ENCODE results near the gene TMEM187.

TMEM187 gene

DNA sequence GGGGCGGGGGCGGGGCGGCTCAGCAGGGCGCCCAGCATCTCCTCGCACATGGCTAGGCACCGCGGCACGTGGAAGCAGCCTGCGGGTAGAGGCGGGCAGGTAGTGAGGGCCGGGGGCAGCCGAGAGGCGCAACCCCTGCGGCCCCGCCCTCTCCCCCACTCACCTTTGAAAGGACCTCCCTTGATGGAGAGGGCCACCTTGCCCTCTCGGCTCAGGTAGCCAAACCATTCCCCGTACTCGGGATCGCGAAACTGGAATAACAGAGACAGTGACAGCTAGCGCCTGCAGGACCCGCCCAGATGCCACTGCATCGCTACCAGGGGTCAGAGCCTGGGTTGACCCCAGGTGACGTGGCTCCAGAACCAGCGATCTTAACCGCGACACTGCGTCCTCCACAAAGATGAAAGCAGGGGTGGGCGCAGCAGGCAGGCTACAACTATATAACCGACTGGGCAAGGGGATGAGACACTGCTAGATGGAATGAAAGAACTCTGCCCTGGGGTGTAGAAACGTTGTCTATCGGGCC lies 37.2 kb upstream of the TMEM187 start:
- no peak for FAIRE-seq

DNA sequence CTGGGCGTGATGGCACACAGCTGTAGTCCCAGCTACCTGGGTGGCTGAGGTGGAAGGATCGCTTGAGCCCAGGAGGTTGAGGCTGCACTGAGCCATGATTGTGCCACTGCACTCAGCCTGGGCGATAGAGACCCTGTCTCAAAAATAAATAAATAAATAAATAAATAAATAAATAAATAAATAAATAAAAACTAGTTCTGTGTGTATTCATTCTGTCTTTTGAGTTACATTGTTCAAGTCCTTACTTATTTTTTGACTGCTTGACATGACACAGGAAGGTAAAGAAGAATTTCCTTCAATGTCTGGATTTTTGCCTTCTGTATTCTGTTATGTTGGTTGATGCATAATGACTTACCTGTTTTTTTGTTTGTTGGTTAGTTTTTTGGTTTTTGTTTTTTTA lies 35.5 kb upstream of the TMEM187 start:
- no peak for FAIRE-seq

DNA sequence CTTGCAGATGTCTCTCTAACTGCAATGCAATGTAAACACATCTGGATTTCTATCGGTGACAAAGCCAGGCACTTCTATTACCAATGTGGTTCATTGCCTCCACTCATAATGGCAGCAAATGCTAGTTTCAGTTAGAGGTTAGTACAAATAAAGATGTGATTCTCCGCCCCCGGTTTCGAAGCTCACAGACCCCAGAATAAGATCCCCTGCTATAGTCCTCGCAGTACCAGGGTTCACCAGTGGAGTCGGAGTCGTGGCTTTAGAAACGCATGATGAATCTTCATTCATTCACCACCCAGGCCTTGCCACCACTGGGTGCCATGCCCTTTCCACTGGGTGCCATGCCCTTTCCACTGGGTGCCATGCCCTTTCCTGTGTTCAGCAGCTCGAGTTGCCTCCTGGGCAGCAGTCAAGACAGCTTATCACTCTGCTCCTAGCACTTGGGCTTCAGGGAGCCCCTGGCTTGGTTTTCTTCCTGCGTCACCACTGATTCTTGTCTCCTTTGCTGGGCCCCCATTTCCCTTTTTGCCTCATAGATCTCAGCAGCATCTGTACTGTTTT lies 34.2 kb upstream of the TMEM187 start:
- FAIRE-seq, result no peak

DNA sequence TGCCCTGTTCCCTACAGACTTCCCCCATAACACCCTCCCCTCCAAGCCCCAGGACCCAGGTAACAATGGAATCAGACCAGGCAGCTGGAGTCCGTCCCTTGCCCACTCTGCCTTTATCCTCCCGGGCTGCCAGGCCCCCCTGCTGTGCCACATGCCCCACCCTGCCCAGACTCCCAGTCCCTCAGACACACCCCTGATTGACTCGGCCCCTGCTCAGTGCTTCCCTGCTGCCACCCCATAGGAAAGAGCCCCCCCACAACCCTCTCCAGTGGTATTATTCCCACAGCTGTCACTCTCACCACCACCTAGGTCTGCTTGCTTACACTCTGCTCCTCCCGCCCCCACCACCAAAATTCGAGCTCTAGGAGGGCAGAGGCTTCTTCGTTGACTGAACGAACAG lies 33.0 kb upstream of the TMEM187 start:
- FAIRE-seq, result no peak

DNA sequence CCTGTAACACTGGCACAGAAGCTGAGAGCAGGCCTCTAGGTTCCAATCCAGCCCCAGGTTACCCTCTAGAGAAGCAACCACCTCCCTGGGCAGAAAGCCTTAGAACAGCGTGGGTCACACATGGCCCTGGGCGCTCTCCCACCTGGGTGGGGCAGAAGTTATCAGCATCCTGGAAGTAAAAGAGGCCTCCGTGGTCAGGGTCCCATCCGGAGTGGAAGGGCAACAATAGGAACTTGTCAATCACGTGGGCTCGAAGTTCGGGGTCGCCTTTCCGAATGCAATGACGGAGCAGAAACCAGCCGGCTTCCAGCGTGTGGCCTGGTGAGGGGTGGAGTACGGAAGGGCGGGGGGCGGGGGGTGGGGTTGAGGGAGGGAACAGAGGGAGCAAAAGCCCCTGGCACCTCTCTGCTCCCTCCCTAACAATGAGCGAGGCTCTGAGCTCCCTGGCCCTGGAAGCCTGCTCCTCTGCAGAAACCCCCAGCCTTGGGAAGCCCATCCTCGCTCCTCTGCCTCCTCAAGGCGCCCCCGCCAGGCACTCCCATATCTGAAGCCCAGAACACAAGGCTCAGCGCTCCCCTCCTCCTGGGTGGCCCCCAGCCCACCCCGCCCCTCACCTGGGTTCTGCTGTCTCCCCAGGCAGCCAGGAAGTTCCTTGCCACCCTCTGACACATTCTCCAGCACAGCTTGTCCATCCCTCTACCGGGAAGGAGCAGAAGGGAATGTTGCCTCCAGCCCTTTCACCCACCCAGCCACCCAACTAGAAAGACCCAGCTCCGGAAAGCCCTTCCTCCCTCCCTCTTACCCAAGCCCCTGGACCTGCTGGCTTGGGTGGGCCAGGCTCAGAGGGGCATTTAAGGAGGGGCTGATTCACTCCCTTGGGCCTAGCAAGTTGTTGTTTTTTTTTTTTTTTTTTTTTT lies 31.0 kb upstream of the TMEM187 start:
- no peak for FAIRE-seq

DNA sequence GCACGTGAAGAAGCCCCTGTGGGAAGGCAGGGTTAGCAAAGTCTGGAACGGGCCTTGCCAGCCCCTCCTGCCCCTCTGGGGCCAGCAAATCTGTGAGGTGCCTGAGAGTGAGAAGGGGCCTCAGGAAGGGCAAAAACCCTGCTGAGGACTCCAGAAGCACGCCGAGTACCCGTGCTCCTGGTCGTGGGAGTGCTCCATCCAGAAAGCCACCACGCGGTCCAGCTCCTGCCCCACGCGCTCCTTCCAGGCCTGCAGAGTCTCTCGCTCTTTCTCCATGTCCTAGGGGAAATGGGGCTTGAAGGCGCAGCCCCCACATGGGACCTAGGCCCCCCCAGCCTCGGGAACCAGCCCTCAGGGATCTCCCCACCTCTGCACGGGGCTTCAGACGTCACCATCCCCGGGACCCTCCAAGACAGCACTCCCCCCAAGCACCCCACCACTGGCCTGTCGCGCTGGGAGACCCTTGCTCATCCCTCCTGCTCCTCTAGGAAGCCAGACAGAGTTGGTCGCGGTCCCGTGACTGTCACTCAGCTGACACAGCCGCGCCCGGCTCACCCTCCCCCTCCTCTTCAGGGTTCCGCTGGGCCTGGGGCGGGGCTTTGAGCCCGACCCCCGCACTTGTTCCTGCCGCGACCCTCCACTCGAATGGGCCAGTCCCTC lies 28.3 kb upstream of the TMEM187 start, which contains the start of gene RENBP:
Gene RENBP (minus strand): TSS at position 504 of the 660 bp plus-strand sequence. CDS start 33 bp downstream, at position 471.
- FAIRE-seq, result no peak

DNA sequence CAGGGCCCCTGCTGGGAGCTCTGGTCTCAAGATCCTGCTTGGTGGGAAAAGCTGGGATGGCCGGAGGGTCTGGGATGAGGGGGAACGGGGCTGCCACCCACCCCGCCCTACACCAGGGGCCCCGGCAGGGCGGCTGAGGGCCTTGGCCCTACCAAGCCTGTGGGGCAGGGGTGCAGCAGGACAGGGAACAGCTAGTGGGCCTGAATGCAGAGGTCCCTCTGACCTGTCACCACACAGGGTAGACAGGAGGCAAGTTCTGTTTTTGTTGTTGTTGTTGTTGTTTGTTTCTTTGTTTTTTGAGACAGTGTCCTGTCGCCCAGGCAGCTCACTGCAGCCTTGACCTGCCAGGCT lies 27.8 kb upstream of the TMEM187 start:
- FAIRE-seq, result no peak

DNA sequence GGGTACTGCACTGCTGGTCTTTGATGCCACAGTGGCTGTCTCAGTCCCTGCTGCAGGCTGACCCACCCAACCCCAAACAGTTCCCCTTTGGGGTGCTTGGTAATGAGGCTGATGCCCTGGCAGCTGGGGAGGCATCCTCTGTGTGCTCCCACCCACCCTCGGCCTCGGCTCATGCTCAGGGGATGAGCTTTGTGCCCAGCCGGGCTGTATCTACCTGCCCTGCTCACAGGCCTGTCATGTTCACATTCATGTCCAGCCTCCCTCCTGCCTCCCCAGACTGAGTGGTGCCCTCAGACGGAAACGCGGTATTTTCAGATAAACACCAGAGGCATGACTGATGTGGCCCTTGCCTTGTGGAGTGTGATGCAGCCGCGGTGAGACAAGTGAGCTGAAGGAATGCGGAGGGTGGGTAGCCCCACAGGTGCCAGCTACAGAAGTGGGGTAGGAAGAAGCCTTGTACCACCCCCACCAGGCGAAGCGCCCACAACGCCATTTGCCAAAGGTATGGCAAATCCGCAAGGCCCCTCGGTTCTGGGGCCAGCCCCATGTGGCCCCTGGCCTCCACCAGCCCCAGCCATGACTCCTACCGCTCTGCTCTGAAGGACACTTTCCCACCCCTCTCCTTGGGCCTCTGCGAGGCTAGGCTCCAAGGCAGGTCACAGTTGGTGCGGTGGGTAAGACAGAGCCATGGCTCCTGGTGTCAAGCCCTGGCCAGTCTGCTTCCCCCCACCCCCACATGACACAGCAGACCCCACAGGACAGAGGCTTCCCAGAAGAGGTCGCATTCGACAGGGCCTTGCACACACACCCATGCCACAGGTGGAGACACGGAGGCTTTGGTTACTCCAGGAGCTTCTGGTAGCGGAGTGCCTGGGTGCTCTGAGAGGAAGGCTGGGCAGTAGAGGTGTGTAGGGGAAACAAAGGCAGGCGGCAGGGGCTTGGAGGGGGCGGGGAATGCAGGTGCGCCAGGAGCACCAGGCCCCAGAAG lies 26.3 kb upstream of the TMEM187 start:
- FAIRE-seq, result no peak

DNA sequence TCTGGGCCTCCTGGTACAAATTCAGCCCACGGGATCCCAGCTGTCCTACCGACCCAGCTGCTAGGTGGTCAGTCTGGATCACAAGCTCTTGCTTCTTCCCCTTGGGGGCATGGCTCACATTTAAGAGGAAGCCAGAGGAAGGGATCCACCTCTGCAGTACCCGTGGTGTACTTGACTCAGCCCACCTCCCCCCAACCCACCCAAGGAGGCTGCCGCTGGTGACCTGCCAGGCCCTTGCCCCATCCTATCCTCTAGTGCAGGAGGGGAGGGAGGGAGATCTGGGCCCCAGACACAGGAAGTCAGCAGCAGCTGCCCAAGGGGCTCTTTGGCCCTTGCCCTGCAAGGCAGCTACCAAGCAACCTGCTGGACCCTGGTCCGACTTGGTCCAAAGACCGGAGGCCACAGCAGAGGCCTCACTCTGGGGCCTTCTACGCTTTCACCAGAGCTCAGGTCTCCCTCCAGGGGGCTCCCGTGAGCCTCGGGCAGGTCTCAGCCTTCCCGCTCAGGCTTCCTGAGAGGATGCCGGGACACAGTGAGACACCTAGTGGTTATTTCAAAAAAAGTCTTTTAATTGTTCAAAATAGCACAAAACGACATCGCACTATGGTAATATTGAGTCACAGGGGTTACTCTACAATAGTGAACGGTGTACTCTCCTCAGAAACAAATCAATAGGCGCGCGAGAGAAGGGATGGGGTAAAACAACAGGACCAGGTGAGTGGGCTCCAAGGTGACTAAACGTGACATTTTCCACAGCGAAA lies 25.4 kb upstream of the TMEM187 start:
- FAIRE-seq, result peak; percentile 46

DNA sequence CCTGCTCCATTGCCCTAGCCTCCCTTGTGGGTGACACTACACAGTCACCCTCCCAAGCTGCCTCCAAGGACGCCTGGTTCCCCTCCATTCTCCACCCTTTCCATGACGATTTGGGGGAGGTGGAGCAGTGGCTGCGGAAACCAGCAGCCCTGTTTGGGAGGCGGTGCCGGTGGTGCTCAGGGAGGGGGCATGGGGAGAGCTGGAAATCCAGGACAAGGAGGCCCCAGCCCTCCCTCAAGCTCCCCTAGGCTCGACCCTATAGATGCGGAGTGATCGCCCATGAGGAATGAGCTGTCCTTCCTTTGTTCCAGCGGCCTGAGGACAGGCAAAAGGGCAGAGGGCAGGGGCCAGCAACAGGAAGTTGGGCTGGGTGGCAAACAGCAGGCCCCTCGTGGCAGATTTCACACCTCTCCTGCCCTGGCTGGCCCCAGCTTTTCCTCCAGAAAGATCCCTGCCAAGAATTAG lies 24.5 kb upstream of the TMEM187 start:
- no peak for FAIRE-seq

DNA sequence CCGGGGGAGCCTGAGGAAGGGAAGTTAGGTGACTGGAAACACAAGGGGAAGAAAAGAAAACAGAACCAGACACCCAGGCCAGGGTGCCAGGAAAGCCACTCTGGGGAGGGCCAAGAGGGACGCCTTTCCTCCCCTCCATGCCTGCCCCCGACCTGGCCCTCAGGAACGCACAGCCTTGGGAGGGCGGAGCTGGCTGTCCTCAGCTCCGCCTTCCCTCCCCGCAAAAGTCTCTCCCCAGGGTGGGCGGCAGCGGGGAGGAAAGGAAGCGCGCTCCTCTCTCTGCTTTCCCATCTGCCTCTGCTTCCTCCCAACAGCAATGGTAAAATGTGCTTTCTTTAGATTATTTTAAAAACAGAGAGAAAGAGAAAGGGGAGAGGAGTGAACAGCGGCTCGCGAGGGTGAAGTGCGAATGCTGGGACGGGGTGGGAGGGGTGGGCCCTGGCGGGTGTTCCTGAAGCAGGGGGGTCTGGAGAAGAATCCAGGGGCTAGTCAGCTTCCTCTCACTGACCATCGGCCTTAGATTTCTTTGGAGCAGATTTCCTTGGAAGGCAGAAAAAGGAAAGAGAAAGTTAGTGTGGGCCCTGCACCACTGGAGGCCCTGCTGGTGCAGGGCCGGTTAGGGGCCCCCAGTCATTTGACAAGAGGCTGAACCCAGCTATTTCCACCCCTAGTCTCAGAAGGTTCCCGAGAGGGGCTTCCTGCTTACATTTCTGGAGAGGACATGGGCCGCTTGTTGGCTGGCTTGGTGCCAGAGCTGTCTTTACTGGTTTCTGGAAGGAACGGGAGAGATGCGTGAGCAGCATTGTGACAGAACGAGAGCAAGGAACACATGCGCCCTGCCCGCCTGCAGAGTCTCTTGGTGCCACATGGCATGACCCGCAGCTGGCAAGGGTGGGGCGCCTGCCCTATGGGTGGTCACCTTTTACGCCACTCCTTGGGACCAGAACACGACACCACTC lies 23.4 kb upstream of the TMEM187 start:
- FAIRE-seq, result no peak

DNA sequence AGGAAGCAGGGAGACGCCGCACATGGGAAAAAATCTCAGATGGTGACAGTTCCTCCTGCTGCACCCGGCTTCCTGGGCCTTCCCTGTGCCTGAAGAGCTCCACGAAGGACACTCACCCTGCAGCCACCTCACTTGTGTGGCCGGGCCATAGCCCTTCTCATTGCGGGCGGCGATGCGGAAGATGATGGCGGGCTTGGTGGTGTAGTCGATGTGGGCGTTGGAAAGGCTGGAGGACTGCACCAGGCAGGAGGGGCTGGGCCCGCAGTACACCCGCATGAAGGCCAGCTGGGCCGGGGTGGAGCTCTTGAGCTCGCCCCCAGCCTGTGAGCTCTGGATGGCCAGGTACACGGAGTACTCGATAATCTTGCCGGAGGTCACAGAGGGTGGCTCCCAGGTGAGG lies 22.4 kb upstream of the TMEM187 start:
- FAIRE-seq, result no peak

DNA sequence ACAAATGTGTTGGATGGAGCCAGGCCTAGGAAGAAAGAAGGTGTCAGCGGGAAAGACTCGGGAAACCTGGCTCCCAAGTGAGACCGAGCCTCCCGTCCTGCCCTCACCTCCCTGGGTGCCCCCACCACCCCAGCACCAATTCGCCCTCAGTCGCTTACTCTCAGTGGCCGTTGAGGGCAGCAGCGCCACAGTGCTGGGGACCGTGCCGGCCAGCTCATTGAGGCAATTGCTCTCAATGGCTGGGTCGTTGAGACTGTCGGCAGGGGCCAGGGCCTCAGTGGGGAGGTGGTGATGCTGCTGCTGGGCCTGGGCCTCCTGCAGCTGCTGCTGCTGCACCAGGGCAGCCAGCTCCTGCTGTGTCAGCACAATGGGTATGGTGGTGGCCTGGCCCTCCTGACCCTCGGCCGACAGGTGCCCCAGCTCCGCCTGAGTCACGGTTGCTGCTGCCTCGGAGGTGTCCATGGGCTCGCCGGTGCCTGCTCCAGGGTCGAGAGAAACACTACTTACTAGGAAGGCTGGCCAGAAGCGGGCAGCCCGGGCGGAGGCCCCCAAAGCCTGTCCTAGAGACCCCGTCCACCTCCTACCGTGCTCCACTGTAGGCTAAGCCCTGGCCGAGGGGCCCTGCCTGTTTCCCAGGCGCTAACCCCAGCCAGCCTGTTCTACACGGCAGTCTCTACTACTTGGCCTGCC lies 20.7 kb upstream of the TMEM187 start:
- no peak for FAIRE-seq

DNA sequence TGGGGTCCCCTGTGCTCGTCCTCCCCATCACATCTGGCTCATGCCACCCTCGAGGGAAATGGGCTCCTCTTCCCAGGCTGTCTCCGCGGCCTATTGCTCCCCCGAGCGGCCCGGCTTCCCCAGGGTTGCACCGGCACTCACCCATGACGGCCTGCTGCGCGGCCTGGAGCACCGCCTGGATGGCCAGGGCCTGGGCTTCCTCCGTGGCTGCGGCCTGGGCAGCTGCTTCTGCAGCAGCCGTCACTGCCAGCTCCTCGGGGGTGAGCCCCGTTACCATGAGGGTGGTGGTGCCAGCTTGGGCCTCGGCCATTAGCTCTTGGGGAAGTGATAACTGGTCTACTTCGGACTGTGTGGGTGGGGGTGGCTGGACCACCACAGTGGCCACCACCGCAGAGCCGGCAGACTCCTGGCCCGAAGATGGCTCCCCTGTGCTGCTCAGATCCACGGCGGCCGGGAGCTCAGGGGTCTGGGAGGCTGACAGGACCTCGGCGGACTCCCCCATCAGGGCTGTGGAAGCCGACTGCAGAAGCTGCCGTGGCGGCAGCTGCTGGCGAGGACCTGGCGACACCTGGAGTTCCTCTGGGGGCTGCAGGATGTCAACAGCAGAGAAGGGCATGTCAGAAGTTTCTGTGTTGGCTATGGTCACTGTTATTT lies 20.1 kb upstream of the TMEM187 start:
- FAIRE-seq, result no peak

DNA sequence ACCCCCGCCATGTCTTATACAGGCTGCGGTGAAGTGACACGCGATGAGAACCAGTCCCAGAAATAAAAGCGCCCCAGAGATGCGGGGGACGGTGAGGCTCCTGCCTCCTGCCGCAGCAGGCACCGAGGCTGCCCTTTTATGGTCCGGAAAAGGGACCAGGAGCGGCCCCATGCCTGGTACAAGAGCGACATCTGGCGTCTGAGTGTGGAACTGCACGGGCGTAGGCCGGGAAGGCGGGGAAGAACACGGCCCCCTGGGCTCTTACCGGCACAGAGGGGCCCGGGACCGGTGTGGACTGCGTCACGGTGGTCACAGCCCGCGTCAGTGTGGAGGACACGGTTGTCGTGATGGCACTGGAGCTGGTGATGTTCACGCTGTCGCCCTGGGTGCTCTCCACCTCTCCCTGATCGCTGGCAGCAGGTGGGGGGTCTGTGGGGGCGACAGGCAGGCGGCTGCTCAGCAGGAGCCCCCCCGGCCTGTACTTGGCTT lies 19.2 kb upstream of the TMEM187 start:
- no peak for FAIRE-seq

DNA sequence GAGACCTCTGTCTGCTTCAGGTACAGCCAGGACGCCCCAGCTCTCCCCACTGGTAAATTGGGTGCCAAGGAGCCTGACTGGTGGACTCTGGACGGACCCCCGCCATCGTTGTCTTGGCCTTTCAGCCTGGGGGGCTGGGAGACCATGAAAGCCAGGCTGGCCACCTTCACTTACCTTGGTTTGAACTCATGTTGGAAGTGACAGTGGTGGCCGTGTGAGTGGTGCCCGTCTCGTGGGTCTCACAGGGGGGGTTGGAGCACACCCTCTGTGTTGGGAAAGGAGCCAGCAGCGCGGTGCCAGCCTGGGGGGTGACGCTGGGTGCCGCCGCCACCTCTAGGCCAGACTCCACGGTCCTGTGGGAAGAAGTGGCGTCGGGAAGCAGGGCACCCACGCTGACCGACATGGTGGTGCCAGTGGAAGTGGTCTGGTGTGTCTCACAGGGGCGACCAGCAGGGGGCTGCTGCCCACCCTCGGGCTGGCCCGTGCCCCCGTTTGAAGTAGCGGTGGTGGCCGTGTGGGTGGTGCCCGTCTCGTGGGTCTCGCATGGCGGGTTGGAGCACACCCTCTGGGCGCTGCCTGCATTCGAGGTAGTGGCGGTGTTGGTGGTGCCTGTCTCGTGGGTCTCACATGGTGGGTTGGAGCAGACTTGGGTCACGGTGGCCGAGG lies 18.5 kb upstream of the TMEM187 start:
- no peak for FAIRE-seq

DNA sequence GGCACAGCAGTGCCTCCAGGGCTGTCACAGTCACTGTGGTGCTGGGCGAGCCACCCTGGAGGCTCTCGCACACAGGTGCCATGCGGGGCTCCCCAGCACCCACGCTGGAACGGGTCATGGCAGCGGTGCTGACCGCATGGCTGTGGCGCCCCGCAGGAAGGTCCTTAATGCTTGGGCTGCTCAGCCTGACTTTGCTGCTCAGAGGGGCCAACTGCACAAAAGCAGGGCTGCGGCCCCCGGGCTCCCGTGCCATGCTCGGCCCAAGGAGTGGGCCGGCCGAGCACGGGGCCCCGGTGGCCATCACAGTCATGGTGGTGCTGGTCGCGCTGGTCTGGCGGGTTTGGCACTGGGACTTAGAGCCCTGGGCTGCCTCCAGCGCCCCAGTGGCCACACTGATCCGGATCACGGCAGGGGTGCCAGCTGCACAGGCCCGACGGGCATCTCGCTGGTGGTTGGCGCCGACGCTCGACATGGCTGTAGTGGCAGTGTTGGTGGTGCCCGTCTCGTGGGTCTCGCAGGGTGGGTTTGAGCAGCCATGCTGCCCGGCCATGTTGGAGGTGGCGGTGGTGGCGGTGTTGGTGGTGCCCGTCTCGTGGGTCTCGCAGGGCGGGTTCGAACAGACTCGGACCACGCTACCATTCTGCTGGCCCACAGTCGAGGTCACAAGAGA lies 17.9 kb upstream of the TMEM187 start:
- no peak for FAIRE-seq
